GM21423 (cell line): Measurements from ENCODE around the gene LNX2.

Source experiments
- ATAC-seq: cut with Tn5 transposase; IDR thresholded peaks from one replicate; pipeline ENCODE4 v1.9.1; 2021; ENCODE audit warnings: mild to moderate bottlenecking, moderate library complexity; ENCODE audit not compliant: unreplicated experiment

Gene LNX2

DNA sequence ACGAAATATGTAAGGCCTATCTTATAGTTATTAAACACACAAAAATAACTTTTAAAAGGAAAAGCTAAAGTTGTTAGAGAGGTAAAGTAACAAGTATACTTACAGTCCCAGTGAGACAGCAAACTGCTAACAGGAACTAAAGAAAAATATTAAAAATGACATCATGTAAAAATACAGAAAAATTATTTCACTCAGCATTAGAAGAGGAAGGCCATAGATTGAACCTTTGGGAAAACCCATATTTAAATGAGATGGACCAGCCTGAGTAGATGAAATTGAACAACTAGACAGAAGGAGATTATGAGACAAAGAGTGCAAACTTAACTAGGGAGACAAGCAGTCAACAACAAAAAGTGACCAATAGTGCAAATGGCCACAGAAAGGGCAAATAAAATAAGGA, 49.4 kb downstream of the LNX2 start:
- no peak for ATAC-seq

GRCh38 chr13:27569405-27569804, 50.9 kb downstream of the LNX2 start:
- ATAC-seq: no peak

GRCh38 chr13:27565818-27566217, 54.5 kb downstream of the LNX2 start:
- ATAC-seq: no peak

DNA sequence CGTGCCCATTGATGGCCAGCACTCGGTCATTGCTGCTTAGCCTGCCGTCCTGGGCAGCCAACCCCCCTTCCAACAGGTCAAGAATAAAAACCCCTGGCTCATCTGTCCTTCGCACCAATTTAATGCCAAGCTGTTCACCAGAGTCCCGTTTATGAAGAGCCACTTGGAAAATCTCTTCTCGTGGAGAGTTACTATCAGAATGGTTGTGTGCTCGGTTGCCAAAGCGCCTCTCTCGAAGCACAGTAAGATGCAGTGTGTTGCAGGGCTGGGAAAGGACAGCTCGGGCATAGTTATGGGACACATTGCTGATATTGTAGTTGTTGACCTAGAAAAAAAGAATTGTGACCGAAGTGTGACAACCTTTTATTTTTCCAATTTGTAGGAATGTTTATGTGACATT, 57.9 kb downstream of the LNX2 start:
- no peak for ATAC-seq

- no peak for ATAC-seq
Observed at GRCh38 chr13:27559719-27560118, 60.6 kb downstream of the LNX2 start.

- ATAC-seq: no peak
Observed at GRCh38 chr13:27556109-27556508, 64.2 kb downstream of the LNX2 start.

GRCh38 chr13:27551562-27551961, 68.8 kb downstream of the LNX2 start:
- ATAC-seq: no peak

GRCh38 chr13:27549406-27549981, 70.8 kb downstream of the LNX2 start:
- ATAC-seq: no peak

- ATAC-seq: no peak
Observed at GRCh38 chr13:27542220-27542619, 78.1 kb downstream of the LNX2 start.

DNA sequence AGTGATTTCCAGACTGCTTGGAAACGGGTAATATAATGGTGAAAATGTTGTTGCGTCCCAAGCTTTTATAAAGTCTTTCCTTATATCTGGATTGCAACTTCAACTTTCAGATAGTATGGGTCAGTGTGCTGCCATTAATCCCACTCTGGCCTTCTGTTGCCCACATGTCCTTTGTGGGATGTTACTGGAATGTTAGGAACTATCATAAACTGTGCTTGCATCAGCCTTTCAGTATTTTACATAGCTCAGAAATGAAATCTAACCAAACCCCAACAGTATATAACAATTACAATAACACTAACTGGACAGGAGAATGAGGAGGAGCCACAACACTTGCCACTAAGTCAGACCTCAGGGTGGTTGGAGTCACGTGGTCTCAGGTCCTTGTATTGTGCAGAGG, 78.9 kb downstream of the LNX2 start:
- no peak for ATAC-seq

- no peak for ATAC-seq
Observed at GRCh38 chr13:27536361-27537101, 83.8 kb downstream of the LNX2 start.

DNA sequence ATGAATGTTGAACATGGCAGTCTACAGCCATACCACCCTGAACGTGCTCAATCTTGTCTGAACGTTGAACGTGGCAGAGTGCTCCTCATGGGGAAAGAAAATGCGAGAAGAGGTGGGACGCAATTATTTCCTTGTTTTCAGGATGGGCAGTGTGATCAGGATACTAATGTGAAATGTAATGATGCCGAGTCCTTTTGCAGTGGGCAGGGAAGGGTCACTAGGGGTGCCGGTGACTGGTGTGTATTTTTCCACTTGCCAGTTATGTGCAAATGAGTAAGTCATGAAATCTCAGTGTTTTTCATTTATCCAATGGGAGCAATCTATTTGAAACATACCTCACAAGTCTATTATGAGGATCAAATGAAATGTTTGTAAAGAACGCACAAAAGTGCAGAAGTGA, 84.8 kb downstream of the LNX2 start:
- no peak for ATAC-seq

DNA sequence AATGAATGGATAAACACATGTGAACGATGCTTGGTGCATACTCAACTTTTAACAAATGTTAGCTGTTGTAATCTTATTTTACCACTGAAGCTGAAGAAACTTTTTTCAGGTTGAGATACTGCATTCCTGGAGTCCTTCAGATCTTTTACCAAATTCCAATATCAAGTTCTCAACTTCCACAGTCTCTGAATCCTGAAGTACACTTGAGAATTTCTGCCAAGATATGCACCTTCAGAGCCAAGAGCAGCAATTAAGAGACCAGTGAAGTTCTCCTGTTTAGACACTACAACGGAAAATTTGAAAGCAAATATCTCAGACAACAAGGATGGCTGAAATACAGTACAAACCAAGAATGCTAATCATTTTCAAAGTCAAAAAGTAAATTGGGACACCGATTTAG, 85.3 kb downstream of the LNX2 start:
- no peak for ATAC-seq

- no peak for ATAC-seq
Observed at GRCh38 chr13:27534108-27534980, 86.0 kb downstream of the LNX2 start.

DNA sequence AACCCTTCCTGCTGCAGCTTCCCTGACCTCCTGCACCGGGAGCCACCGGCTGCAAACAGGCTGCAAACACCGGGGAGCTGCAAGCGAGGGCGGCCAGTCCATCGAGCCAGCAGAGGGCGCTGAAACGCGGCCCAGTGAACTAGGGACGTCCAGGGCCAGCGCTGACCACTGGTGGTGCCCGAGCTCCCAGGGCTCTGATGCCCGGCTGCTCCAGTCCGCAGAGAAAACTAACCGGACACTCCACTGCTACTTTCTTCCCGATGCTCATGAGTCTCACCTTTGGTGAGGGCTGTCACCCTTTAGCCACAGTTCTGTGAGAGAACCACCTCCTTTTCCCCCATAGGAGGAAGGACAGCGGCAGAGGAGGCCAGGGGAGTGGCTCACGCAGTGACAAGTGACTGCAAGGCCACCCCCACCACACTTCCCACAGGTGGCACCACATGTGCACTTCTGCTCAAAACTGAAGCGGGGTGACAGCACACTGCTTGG, 87.1 kb downstream of the LNX2 start:
- no peak for ATAC-seq

GRCh38 chr13:27528908-27529307, 91.4 kb downstream of the LNX2 start:
- ATAC-seq: no peak

GRCh38 chr13:27526516-27526915, 93.8 kb downstream of the LNX2 start:
- no peak for ATAC-seq

DNA sequence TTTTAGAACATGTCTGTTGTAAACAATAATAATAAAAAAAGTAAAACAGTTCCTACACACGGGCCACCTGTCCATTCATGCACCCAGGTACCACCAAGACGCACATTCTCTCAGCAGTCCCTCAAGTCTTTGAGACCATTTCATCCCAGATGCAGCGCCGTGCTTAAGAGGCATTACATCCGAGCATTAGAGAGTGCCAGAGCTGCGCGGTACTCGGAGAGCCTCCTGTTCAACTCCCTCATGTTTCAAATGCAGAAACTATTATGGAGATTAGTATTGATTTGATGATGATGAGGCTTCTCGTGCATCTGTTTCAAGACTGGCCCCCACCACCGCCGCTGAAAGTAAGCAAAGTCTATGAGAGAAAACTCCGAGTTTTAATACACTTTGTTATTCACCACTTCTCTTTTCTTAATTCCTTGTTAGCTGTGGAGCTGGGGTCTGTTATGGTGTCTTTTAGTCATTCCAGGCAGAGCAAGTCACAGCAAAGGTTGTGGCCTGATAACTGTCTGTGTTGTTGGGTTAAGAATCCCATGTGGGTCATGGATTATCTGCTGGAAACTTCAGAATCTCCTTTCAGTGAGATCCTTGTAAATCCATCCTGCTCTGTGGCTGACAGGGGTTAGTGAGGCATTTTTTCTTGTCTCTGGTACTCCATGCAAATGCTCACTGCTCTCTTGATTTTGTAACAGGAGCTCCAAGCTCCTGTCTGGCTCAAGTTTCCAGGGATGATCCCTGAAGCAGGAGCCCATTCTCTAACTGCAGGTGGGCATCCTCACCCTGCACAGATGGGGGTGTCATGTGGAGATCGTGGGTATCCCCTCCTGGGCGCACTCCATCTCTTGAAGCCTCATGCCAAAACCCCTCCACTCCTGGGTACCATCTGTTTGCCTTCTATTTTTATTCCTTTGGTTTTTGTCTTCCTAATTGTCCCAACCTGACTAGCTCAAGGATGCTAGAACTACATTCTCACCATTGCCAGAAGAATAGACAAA, 95.1 kb downstream of the LNX2 start:
- ATAC-seq: no peak

DNA sequence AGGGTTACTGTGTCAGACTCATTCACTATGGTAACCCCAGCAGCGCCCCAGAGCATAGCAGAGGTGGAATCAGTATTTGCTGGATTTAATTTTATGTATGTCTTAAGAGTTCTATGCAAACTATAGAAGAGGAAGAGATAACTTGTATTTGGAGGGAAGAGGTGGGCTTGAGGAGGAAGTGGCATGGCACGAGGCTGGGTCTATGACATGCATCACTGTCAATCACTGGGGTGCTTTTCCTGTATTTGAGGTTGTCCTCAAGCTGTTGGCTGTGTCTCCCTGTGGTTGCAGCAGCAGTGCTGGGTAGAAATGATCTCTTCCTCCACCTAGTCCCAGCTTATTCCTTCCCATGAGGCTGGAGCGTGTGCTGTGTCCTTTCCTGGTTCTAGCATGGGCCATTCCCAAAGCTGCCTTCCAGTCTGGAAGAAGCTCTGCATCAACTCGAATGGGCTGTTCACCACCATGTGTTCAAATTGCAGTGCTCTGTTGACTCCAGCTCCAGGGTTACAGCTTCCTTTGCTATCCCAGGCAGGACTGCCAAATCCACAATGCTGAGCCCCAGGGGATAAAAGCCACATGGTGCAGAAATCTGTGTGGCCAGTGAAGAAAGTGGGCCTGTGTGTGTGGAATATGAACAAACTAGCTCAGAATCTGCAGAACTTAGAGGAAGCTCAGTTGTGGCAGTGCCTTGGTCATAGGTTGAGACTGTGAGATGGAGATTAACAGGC, 96.8 kb downstream of the LNX2 start:
- no peak for ATAC-seq

DNA sequence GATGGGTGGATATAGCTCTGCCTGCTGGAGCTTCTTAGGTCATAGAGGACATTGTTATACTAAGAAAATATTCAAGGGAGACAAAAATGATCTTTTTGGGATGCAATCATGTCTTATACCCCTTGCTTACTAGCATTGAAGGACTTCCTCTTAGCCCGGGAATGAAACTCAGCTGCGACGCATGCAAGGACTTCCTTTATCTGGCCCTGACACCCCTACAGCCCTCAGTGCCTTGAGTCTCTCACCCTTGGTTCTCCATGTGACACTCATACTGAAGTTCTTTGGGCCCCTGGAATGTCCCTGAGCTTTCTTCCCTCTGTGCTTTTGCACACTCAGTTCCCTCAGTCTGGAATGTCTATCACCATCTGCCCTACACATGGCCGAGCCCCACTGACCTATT, 97.5 kb downstream of the LNX2 start:
- no peak for ATAC-seq
